Measurements from ENCODE around the gene STIMATE. TPM values are rescaled to one million over a fixed set of nuclear protein-coding genes. Genes with fewer than 3 reads are reported as not detected.

Gene STIMATE
- total and polyA plus RNA-seq, 12 donors = 4.0 to 9.7 (median 6.9) TPM

DNA sequence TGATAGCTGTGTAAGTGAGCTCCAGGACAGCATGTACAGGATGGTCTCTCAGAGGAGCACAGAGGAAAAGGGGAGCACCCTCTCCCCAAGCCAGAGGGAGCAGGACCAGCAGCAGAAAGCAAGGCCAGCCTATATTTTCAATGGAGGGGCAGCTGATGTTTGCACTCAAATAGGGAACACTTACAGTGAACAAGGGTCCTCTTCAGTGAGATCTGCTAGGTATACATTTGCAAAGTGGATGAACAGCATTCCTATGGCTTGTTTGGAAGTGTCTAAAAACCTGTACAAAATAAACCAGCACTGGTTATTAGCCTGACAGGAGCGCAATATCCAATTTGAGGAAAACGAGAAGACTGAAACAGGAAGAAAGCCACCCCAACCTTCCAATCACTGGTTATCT, 44.9 kb downstream of the STIMATE start:
- no peaks in the 10 kb centered on the region for H3K9me3 ChIP-seq
- H3K4me1 ChIP-seq = peaks cover 0 to 14% (median 0%) of the 10 kb centered on the region in 9 donors
- no peak overlapping the region for H3K27ac ChIP-seq
- no peaks in the 10 kb centered on the region for H3K27me3 ChIP-seq
- ATAC-seq (no peak), DNase-seq (no peak)
- H3K36me3 ChIP-seq = peaks cover 0 to 84% (median 34%) of the 10 kb centered on the region in 9 donors
- intact Hi-C loops (cut with DNase I) = loop anchor here in 4 of 10 donors (5.0 to 10.0 kb wide), 4 partner anchors 85 to 342 kb away; no protein-coding TSS in a partner anchor
- H3K4me3 ChIP-seq = no peak overlapping the region
- TF ChIP-seq, protein P1, sequence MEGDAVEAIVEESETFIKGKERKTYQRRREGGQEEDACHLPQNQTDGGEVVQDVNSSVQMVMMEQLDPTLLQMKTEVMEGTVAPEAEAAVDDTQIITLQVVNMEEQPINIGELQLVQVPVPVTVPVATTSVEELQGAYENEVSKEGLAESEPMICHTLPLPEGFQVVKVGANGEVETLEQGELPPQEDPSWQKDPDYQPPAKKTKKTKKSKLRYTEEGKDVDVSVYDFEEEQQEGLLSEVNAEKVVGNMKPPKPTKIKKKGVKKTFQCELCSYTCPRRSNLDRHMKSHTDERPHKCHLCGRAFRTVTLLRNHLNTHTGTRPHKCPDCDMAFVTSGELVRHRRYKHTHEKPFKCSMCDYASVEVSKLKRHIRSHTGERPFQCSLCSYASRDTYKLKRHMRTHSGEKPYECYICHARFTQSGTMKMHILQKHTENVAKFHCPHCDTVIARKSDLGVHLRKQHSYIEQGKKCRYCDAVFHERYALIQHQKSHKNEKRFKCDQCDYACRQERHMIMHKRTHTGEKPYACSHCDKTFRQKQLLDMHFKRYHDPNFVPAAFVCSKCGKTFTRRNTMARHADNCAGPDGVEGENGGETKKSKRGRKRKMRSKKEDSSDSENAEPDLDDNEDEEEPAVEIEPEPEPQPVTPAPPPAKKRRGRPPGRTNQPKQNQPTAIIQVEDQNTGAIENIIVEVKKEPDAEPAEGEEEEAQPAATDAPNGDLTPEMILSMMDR (IDR thresholded peaks at IDR 0.05) = no peak
- 86 to 89% methylated on average over 2 of the region's 2 CpGs for WGBS, 2 donors

DNA sequence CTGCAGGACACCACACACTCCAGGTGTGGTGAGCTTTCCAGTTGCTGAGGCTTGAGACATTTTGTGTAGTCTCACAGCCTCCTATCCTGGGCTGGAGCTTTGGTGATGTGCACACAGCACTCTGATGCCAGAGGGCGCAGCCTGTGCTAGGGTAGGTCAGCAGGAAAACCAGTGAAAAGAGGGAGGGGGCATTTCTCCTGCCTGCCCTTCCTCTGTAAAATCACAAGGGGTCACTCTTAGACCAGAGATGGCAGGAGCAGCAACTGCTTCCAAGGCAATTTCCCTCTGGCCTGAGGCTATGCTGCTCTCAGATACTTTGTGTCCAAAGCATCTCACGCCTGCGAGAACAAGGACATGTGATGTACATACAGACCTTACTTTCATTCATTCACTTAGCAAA, 46.0 kb downstream of the STIMATE start:
- intact Hi-C loops (cut with DNase I) = loop anchor here in 6 of 10 donors (1.0 to 10.0 kb wide), 6 partner anchors 81 to 343 kb away; no protein-coding TSS in a partner anchor
- Histone ChIP-seq H3K9me3 (no peaks in the 10 kb centered on the region), H3K27me3 (no peaks in the 10 kb centered on the region), H3K4me1 (peaks cover 0 to 9% (median 4%) of the 10 kb centered on the region in 9 donors), H3K4me3 (no peak overlapping the region), H3K36me3 (peaks cover 0 to 93% (median 39%) of the 10 kb centered on the region in 9 donors), H3K27ac (no peak overlapping the region)
- ATAC-seq (peak in 6 of 8 donors; percentile 42 to 69 (median 50)), DNase-seq (no peak)
- WGBS, 2 donors = 65 to 70% methylated on average over 3 of the region's 3 CpGs
- TF ChIP-seq, protein P1 (IDR thresholded peaks at IDR 0.05) = peak in 8 of 9 donors; percentile 10 to 63 (median 50)

DNA sequence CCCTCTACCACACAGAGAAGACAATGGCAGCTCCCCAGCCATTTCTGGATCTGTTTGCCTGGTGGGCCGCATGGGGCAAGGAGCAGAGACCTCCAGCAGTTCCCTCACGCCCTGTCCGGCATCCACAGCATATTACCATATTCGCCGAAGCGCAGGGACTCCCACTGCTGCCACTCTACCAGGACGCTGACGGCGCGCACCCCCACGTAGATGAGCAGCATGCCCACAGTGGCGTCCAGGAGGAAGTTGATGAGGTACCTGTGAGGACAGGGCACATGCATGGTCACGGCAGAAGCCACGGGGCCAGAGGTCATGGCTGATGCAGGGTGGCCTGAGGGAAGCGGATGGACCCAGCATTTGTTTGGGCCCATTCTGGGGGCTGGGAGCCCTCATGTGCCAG, 47.7 kb downstream of the STIMATE start:
- H3K9me3 ChIP-seq = no peaks in the 10 kb centered on the region
- no peak overlapping the region for H3K4me3 ChIP-seq
- H3K27ac ChIP-seq = no peak overlapping the region
- ATAC-seq (no peak), DNase-seq (no peak)
- intact Hi-C loops (cut with DNase I) = loop anchor here (2.0 to 10.0 kb wide), 8 partner anchors 45 to 345 kb away; partner anchors contain the start of gene STIMATE (in 3 of the 10)
- H3K4me1 ChIP-seq = peaks cover 9 to 26% (median 21%) of the 10 kb centered on the region in 9 donors
- no peaks in the 10 kb centered on the region for H3K27me3 ChIP-seq
- 97 to 99% methylated on average over 15 of the region's 15 CpGs for WGBS, 2 donors
- H3K36me3 ChIP-seq = peaks cover 0 to 82% (median 34%) of the 10 kb centered on the region in 9 donors
- TF ChIP-seq, protein P1 (IDR thresholded peaks at IDR 0.05) = no peak

DNA sequence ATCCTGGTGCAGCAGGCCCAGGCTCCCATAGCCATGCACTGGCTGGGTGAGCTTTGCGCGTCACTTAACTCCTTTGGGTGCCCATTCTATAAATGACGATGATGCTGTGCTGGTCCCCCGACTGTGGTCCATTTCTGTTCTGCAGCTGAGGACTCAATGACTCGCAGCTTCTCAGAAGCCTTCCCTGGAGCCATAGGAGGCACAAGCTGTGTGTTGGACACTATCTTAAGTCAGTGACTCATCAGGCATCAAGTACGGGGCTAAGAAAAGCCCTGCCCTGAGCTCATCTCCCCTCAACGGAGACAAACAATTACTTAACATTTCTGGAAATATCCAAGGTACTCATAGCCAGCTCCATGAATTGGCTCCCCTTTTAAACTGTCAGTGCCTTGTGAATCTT, 48.7 kb downstream of the STIMATE start:
- Histone ChIP-seq H3K27ac (no peak overlapping the region), H3K9me3 (no peaks in the 10 kb centered on the region), H3K27me3 (no peaks in the 10 kb centered on the region), H3K36me3 (peaks cover 0 to 77% (median 31%) of the 10 kb centered on the region in 9 donors), H3K4me3 (no peak overlapping the region), H3K4me1 (peaks cover 14 to 37% (median 31%) of the 10 kb centered on the region in 9 donors)
- WGBS, 2 donors = 69 to 76% methylated on average over 7 of the region's 7 CpGs
- intact Hi-C loops (cut with DNase I) = loop anchor here in 6 of 10 donors (5.0 to 10.0 kb wide), 4 partner anchors 46 to 224 kb away; partner anchors contain the start of gene STIMATE (in 3 of the 6)
- ATAC-seq = peak in 1 of 8 donors; percentile 30
- TF ChIP-seq, protein P1 (IDR thresholded peaks at IDR 0.05) = no peak
- no peak for DNase-seq
